ENCODE results near the gene COG2.

DNA sequence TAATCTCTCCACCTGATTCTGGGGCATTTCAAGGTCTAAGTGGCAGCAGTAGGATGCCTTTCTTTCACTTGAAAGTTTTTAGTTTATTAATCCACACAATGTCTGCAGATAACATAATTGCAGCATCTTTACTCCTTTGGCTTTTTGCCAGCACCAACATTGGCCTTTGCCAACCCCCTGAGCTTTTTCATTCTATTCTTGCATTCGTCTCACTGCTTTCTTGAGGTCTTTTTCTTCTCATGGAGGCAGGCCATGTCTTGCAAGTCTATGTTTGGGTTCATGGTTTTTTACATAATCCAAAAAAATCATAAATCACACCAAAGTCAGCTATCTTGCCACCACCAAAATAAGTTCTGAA is 30.4 kb upstream of the COG2 start:
- TF ChIP-seq, protein P1, sequence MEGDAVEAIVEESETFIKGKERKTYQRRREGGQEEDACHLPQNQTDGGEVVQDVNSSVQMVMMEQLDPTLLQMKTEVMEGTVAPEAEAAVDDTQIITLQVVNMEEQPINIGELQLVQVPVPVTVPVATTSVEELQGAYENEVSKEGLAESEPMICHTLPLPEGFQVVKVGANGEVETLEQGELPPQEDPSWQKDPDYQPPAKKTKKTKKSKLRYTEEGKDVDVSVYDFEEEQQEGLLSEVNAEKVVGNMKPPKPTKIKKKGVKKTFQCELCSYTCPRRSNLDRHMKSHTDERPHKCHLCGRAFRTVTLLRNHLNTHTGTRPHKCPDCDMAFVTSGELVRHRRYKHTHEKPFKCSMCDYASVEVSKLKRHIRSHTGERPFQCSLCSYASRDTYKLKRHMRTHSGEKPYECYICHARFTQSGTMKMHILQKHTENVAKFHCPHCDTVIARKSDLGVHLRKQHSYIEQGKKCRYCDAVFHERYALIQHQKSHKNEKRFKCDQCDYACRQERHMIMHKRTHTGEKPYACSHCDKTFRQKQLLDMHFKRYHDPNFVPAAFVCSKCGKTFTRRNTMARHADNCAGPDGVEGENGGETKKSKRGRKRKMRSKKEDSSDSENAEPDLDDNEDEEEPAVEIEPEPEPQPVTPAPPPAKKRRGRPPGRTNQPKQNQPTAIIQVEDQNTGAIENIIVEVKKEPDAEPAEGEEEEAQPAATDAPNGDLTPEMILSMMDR (IDR thresholded peaks at IDR 0.05) = no peak
- no peak for TF ChIP-seq POLR2A (IDR thresholded peaks at IDR 0.05)
